Mesodermal cell (in vitro differentiated cells): ENCODE results near the gene PHF2.

Experiments
- H3K27ac ChIP-seq: 2 replicates; pipeline ENCODE4 v1.7.0; 2013; ENCODE audit warnings: mild to moderate bottlenecking, low read depth, low read length, moderate library complexity; ENCODE audit not compliant: severe bottlenecking
- H3K36me3 ChIP-seq: 2 replicates; pipeline ENCODE4 v1.7.1; 2013; ENCODE audit warnings: mild to moderate bottlenecking, low read length, moderate library complexity; ENCODE audit not compliant: control insufficient read depth, insufficient read depth
- H3K4me1 ChIP-seq: one replicate; pipeline ENCODE4 v1.7.1; 2013; ENCODE audit warnings: mild to moderate bottlenecking, low read length; ENCODE audit not compliant: insufficient read depth, control insufficient read depth, poor library complexity, severe bottlenecking
- H3K4me3 ChIP-seq: 2 replicates; pipeline ENCODE4 v1.7.0; 2013; ENCODE audit warnings: low read length, control low read depth, mild to moderate bottlenecking; ENCODE audit not compliant: insufficient read depth, poor library complexity, severe bottlenecking; ENCODE audit errors: extremely low read depth
- H3K9me3 ChIP-seq: 2 replicates; pipeline ENCODE4 v1.7.1; 2013; ENCODE audit warnings: mild to moderate bottlenecking, low read length, moderate library complexity; ENCODE audit not compliant: control insufficient read depth
- WGBS, 2 experiments: methylation state at CpG; one replicate each; pipeline ENCODE4 v1.1.5; 2013; ENCODE audit warnings: missing lambda C conversion rate in 2 of 2; ENCODE audit not compliant: insufficient coverage in 2 of 2; 5-methylcytosine and 5-hydroxymethylcytosine counted together

Gene PHF2

DNA sequence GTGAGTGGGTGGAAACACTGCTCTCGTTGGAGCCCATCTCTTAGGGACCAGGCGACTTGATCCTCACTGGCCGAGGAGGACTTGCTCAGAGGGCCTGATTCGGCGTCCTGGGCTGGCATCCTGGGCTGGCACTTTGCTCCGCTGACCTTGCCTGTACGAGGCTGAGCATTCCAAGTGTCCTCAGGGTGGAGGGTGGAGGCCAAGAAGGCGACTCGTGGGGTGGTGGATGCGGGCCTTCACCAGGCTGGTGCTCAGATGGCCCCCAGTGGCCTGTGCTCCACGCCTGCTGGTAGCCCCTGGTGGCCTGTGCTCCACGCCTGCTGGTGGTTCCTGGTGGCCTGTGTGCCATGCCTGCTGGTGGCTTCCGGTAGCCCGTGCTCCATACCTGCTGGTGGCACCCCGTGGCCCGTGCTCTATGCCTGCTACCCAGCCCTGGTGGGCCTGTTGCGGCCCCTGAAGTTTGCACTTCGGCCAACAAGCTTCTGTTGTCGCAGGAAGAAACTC lies 42.9 kb downstream of the PHF2 start:
- no peaks in the 10 kb centered on the region for H3K36me3 ChIP-seq
- no peak overlapping the region for H3K4me3 ChIP-seq
- WGBS, 2 experiments: 93 to 94% methylated on average over 16 to 17 of the region's 19 CpGs
- H3K27ac ChIP-seq: no peak overlapping the region
- H3K4me1 ChIP-seq: no peaks in the 10 kb centered on the region
- H3K9me3 ChIP-seq: no peaks in the 10 kb centered on the region

DNA sequence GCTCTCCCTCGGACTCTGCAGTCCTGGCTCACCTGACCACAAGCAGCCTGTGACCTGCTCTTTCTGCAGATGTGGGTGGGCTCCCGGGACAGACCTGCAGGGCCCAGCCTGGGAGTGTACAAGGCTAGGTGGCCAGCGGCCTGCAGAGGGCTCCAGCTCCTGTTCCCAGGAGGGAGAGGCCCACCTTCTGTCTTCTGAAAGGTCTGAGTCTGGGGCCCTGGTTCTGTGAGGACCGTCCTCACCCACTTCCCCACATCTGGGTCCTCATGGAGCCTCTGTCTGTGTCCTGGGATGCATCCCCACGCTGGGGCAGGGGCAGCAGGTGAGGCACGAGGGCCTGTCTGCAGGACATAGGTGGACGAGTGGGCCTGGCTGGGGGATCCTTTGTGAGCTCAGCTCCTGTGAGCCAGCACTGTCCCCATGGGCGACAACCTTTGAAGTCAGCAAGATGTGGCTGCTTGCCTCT lies 43.7 kb downstream of the PHF2 start:
- Histone ChIP-seq H3K9me3 (no peaks in the 10 kb centered on the region), H3K36me3 (no peaks in the 10 kb centered on the region), H3K4me3 (no peak overlapping the region), H3K27ac (no peak overlapping the region), H3K4me1 (no peaks in the 10 kb centered on the region)
- whole genome bisulfite sequencing, 2 experiments: 76 to 86% methylated on average over 7 of the region's 8 CpGs

DNA sequence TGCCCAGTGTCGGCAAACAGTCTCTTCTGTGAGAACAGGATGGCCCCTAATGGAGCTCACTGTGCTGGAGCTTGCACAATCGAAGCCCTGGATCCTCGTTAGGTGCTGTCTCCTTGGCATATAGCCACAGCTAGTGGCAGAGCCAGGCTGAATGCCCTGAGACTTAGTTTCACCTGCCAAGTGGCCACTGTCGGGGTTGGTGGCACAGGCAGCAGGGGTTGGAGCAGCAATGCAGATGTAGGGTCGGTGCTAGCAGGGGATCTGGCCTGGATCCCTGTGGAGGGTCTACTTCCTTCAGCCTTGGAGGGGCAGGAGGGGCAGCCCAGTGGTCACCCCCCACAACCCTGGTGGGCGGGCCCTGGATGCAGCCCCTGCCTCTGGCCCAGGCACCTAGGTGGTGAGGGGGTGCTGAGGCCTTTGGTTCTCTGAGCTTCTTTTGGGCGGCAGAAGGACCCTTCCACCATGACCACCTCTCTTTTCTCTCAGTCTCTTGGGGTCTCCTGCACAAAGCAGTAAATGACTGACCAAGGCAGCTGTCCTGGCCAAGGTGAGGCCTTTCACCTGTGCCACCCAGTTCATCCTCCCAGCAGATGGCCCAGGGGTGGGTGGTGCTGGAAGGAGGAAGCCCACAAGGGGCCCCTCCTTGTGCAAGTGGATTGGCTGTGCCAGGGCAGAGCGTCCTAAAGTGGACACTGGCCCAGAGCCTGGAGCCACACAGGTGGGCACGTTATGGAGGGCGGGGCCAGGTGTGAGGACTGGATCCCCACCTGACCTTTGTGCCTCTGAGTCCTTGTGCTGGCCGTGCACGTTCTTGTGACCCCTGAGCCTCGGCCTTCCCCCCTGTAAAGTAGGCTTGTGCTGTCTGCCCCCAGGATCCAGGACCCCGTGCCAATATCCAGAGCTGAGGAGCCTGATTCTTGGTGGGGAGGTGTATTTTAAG lies 44.8 kb downstream of the PHF2 start:
- 81 to 92% methylated on average over 11 to 12 of the region's 14 CpGs for WGBS, 2 experiments
- no peaks in the 10 kb centered on the region for H3K9me3 ChIP-seq
- H3K27ac ChIP-seq: no peak overlapping the region
- no peaks in the 10 kb centered on the region for H3K36me3 ChIP-seq
- H3K4me3 ChIP-seq: no peak overlapping the region
- no peaks in the 10 kb centered on the region for H3K4me1 ChIP-seq

- WGBS, 2 experiments: 88 to 98% methylated on average over 4 of the region's 4 CpGs
- no peak overlapping the region for H3K4me3 ChIP-seq
- no peak overlapping the region for H3K27ac ChIP-seq
- no peaks in the 10 kb centered on the region for H3K9me3 ChIP-seq
- no peaks in the 10 kb centered on the region for H3K36me3 ChIP-seq
- no peaks in the 10 kb centered on the region for H3K4me1 ChIP-seq
Measured at GRCh38 chr9:93621922-93622321, 45.5 kb downstream of the PHF2 start.

GRCh38 chr9:93622691-93623090 lies 46.3 kb downstream of the PHF2 start:
- no peaks in the 10 kb centered on the region for H3K36me3 ChIP-seq
- peaks cover 3% of the 10 kb centered on the region for H3K9me3 ChIP-seq
- no peak overlapping the region for H3K4me3 ChIP-seq
- no peak overlapping the region for H3K27ac ChIP-seq
- WGBS, 2 experiments: 71 to 100% methylated on average over 1 to 2 of the region's 2 CpGs
- no peaks in the 10 kb centered on the region for H3K4me1 ChIP-seq

DNA sequence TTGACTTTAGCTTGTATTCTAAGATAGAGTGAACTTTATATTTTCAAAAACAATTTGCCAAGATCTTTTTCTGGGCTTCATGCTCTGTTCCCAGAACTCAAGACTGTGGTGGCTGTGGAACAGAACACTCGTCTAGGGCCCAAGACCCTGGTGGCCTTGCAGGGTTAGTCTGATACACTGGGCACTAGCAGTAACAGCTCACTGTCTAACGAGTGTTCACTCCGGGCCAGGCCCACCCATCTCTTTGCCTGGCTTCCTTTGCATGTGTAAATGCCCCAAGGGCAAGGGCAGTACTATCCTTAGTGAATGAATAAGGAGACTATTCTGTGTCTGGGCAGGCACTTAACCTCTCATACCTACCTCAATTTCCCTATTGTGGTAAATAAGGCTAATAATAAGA lies 47.4 kb downstream of the PHF2 start:
- Histone ChIP-seq H3K36me3 (no peaks in the 10 kb centered on the region), H3K4me3 (no peak overlapping the region), H3K4me1 (no peaks in the 10 kb centered on the region), H3K27ac (no peak overlapping the region), H3K9me3 (peaks cover 8% of the 10 kb centered on the region)
- 82 to 100% methylated on average over 1 of the region's 3 CpGs for WGBS, 2 experiments

GRCh38 chr9:93624431-93624834 lies 48.0 kb downstream of the PHF2 start:
- peaks cover 8% of the 10 kb centered on the region for H3K9me3 ChIP-seq
- 79 to 82% methylated on average over 6 of the region's 6 CpGs for WGBS, 2 experiments
- H3K27ac ChIP-seq: no peak overlapping the region
- H3K36me3 ChIP-seq: no peaks in the 10 kb centered on the region
- H3K4me1 ChIP-seq: no peaks in the 10 kb centered on the region
- no peak overlapping the region for H3K4me3 ChIP-seq

DNA sequence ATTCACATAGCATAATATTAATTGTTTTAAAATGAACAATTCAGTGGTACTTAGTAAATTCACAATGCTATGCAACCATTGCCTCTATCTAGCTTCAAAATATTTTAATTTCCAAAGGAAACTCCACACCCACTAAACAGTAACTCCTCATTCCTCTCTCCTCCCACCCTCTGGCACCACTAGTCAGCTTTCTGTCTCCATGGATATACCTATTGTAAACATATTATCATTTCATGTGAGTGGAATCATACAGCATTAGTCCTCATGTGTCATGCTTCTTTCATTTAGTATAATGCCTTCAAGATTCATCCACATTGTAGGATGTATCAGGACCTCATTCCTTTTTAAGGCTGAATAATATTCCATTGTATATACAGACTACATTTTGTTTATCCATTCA lies 48.6 kb downstream of the PHF2 start:
- H3K36me3 ChIP-seq: no peaks in the 10 kb centered on the region
- peaks cover 8% of the 10 kb centered on the region for H3K9me3 ChIP-seq
- no peak overlapping the region for H3K27ac ChIP-seq
- no peaks in the 10 kb centered on the region for H3K4me1 ChIP-seq
- no peak overlapping the region for H3K4me3 ChIP-seq

DNA sequence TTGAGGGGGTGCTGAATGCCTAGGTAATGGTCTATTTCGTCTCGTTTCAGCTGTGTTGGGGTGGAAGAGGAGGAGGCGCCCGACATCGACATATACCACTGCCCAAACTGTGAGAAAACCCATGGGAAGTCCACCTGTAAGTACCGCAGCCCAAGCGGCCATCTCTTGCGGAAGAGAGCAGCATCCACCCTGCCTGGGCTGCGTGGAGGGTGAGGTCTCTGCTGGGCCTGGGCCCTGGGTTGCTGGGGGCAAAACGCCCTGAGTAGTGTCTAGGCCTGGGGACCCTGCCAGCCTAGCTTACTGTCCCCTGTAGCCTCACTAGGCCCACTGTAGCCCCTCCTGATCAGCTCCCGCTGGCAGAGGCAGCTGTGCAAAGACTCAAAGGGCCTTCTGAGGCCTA lies 53.5 kb downstream of the PHF2 start:
- Histone ChIP-seq H3K4me3 (no peak overlapping the region), H3K4me1 (peaks cover 5% of the 10 kb centered on the region), H3K9me3 (peaks cover 8% of the 10 kb centered on the region), H3K36me3 (peaks cover 24% of the 10 kb centered on the region), H3K27ac (no peak overlapping the region)
- 94 to 97% methylated on average over 5 to 10 of the region's 11 CpGs for WGBS, 2 experiments

- WGBS, 2 experiments: 88 to 96% methylated on average over 4 to 5 of the region's 7 CpGs
- Histone ChIP-seq H3K36me3 (peaks cover 25% of the 10 kb centered on the region), H3K4me1 (peaks cover 5% of the 10 kb centered on the region)
Measured at GRCh38 chr9:93630806-93631411, 54.5 kb downstream of the PHF2 start.

More at GRCh38 chr9:93630806-93631411, 54.5 kb downstream of the PHF2 start:
- Histone ChIP-seq H3K9me3 (peaks cover 8% of the 10 kb centered on the region), H3K27ac (no peak overlapping the region), H3K4me3 (no peak overlapping the region)
